PFSK-1 (cell line): Measurements from ENCODE around the gene BLID.
A peak's percentile ranks its signal among the peaks of the same experiment; 100 is the strongest.

Experiments used
- FOXP2 ChIP-seq: optimal IDR thresholded peaks from 2 replicates; pipeline ENCODE3; 2011; ENCODE audit warnings: borderline replicate concordance, control low read depth, inconsistent platforms; ENCODE audit not compliant: insufficient read depth; ENCODE audit errors: extremely low read length, extremely low read depth
- POLR2AphosphoS5 ChIP-seq: IDR thresholded peaks from 2 replicates; pipeline ENCODE4 v1.6.1; 2012; ENCODE audit warnings: low read depth, mild to moderate bottlenecking, control low read depth, low read length, moderate library complexity
- REST ChIP-seq, 2 experiments: IDR thresholded peaks; 2 replicates each; pipeline versions ENCODE4 v1.6.1 to v1.8.0; 2011 to 2012; ENCODE audit warnings: low read depth in 2 of 2, low read length in 2 of 2, control low read depth in 1 of 2, inconsistent platforms in 1 of 2, mild to moderate bottlenecking in 1 of 2, moderate library complexity in 1 of 2; ENCODE audit not compliant: insufficient read depth in 1 of 2
- SIN3A ChIP-seq: IDR thresholded peaks from 2 replicates; pipeline ENCODE4 v1.6.1; 2012; ENCODE audit warnings: mild to moderate bottlenecking, low read length, moderate library complexity, borderline replicate concordance; ENCODE audit not compliant: insufficient read depth
- TAF1 ChIP-seq: IDR thresholded peaks from 2 replicates; pipeline ENCODE4 v1.6.1; 2012; ENCODE audit warnings: low read length, control low read depth, borderline replicate concordance; ENCODE audit not compliant: insufficient read depth

BLID gene

GRCh38 chr11:122091835-122092234 lies 24.2 kb downstream of the BLID start:
- TF ChIP-seq SIN3A (no peak), REST (IDR thresholded peaks at IDR 0.05; ENCODE audit: insufficient read depth in 1 of 2, low read depth in 2 of 2, low read length in 2 of 2) (no peak), FOXP2 (no peak), POLR2AphosphoS5 (0 out of 2 replicates have a peak, but pooled peaks have one; percentile 4)

- 0 out of 2 replicates have a peak, but pooled peaks have one; percentile 37 for TF ChIP-seq POLR2AphosphoS5
- TF ChIP-seq TAF1: no peak
- no peak for TF ChIP-seq SIN3A
- TF ChIP-seq REST (IDR thresholded peaks at IDR 0.05; ENCODE audit: insufficient read depth in 1 of 2, low read depth in 2 of 2, low read length in 2 of 2): no peak
Measured at GRCh38 chr11:122089111-122089510, 26.9 kb downstream of the BLID start.

- TF ChIP-seq POLR2AphosphoS5 (peak; percentile 63), TAF1 (peak; percentile 46; the same call in 1 of the 2 replicates), FOXP2 (no peak), SIN3A (no peak), REST (IDR thresholded peaks at IDR 0.05; ENCODE audit: insufficient read depth in 1 of 2, low read depth in 2 of 2, low read length in 2 of 2) (no peak)
Measured at GRCh38 chr11:122085712-122086111, 30.3 kb downstream of the BLID start.

- TF ChIP-seq FOXP2 (no peak), POLR2AphosphoS5 (peak; percentile 51), SIN3A (peak; percentile 94; the same call in 1 of the 2 replicates), TAF1 (peak; percentile 38; the same call in 1 of the 2 replicates), REST (IDR thresholded peaks at IDR 0.05; ENCODE audit: insufficient read depth in 1 of 2, low read depth in 2 of 2, low read length in 2 of 2) (no peak)
Measured at GRCh38 chr11:122085264-122085663, 30.8 kb downstream of the BLID start.

- TF ChIP-seq TAF1: no peak
Measured at GRCh38 chr11:122082205-122082604, 33.8 kb downstream of the BLID start.
